ENCODE measurements around the gene PRR29.
A peak's percentile ranks its signal among the peaks of the same experiment; 100 is the strongest.
"Not testable (repeated sequence)": the region's sequence is repeated elsewhere in the genome, so short reads cannot be mapped to it uniquely, and the experiment has no call there.

PRR29 gene

DNA sequence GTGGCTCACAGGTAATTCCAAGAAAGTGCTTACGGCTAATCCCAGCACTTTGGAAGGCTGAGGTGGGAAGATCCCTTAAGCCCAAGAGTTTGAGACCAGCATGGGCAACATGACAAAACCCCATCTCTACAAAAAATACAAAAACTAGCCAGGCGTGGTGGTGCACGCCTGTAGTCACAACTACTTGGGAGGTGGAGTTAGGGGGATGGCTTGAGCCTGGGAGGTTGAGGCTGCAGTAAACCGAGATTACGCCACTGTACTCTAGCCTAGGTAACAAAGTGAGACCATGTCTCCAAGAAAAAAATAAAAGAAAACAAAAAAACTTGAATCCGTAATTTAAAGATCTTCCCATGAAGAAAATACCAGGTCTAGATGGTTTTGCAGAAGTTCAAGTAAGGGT is 17.3 kb downstream of the PRR29 start:
- no peak for DNase-seq (ENCODE audit: low read depth)

DNA sequence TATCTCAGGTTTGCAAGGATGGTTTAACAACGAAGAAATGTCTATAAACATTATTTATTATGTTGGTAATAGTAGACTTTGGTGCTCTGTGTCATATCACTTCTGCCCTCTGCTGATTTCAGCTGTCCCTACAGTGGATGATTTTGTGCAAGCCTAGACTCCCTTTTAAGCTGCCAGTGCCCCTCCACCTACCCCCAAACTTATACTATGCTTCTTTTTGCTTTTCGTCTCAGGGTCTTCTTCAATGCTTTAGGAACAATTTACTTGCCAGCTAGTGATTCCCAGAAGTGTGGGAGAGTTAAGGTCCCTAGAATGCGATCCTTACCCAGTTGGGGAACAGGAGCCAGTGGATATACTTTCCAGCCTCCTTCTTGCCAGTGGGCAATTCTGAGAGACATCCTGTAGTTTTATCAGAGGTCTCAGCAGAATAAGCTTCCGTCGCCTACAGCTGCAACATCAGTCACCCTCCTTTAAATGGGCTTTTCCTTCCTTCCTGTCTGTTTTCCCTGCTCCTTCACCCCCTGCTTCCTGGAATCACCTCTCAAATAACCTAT is 18.2 kb downstream of the PRR29 start:
- DNase-seq (ENCODE audit: low read depth), result no peak

DNA sequence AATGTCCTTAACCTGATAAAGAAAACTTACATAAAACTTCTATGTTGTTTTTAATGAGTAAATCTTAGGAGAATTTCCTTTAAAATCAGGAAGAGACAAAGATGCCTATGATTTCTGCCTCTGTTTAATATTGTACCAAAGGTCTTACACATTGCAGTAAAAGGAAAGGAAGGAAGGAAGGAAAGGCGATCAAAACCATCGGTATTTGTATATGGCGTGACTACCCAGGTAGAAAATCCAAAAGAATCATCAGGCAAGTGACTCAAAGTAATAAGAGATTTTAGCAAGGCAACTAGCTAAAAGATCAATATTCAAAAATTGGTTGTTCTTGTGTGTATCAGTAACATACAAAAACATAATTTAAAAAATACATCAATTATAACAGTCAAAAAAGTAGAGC is 18.8 kb downstream of the PRR29 start:
- no peak for DNase-seq (ENCODE audit: low read depth)

DNA sequence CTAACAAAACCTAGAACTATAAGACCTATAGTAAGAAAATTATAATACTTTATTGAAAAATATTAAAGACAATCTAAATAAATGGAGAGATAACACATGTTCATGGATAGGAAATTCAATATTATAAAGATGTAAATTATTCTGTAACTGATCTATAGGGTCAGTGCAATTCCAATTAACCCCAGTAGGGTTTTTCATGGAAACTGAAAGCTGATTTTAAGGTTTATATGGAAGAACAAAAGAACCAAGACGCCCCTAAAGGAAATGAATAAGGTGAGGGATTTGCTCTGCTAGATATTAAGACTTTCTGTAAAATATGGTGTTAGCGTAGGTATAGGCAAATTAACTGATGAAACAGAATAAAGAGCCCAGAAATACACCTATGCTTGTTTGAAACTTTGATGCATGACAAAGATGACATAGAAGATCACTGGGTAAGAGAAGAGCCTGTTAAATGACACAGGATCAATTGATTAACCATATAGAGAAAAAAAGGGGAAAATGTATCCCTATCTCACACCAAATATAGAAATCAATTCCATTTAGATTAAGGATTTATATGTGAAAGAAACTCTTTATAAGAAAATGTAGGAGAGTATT is 19.3 kb downstream of the PRR29 start:
- DNase-seq (ENCODE audit: low read depth), result no peak

DNA sequence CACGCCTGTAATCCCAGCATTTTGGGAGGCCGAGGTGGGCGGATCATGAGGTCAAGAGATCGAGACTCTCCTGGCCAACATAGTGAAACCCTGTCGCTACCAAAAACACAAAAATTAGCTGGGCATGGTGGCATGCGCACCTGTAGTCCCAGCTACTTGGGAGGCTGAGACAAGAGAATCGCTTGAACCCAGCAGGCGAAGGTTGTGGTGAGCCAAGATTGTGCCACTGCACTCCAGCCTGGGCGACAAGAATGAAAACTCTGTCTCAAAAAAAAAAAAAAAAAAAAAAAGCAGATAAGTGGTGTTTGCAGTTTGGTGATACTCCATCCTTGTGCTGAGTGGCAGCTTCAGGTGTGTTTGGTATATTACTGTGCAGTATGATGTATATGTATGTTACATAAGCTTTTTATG is 21.4 kb downstream of the PRR29 start:
- DNase-seq (ENCODE audit: low read depth), result not testable (repeated sequence)

DNA sequence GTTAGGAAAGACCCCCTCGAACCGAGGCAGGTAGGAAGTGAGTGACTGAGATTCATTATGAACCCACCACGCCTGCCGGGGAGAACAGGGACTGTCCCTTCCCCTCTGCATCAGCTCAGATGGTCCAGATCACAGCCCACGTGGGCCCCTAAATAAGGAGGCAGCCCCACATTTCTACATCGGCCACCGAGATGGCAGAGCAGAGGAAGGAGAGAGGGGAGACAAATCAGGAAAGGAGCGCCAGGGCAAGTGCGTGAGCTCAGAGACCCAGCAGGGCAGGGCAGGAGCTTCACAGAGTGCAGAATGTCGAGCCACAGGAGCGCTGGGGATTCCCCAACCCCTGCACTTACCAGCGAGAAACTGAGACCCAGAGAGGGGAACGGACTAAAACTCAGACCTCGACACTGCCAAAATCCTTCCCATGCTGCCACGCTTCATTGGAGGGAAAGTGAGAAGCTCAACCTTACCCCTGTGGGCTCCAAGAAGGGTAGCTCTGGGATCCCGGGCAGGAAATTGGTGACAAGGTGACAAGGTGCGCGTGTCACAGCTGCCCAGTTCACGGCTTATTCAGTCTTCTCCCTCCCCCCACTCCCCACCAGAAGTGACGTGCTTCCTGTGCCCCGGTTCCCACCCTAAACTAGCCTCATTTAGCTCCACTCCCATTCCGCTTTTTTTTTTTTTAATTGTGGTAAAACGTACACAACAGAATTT is 22.1 kb downstream of the PRR29 start, which contains the start of gene ICAM2:
Gene ICAM2 (minus strand): TSS at position 578 of the 711 bp plus-strand sequence. CDS start 13,942 bp downstream, outside the sequence.
- DNase-seq (ENCODE audit: low read depth), result peak; percentile 77

DNA sequence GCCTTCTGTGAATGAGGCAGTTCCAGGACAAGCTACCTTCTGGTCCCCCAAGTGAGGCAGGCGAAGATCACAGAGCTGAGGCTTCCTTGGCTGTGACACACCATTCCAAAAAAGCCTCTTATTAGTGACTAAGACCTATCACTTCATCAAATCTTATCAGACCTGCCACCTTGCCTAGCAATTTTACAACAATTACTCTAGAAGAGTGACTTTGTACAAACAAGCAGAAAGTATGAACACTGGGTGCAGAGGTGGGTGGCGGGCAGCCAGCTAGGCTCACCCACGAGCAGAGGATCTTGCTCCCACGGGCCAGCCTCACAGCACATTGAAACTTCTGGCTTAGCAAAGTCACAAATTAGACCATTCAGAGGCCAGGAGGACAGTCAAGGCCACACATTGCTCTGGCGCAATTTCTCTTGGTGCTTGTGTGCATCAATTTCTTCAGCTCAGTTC is 24.5 kb downstream of the PRR29 start:
- no peak for DNase-seq (ENCODE audit: low read depth)

DNA sequence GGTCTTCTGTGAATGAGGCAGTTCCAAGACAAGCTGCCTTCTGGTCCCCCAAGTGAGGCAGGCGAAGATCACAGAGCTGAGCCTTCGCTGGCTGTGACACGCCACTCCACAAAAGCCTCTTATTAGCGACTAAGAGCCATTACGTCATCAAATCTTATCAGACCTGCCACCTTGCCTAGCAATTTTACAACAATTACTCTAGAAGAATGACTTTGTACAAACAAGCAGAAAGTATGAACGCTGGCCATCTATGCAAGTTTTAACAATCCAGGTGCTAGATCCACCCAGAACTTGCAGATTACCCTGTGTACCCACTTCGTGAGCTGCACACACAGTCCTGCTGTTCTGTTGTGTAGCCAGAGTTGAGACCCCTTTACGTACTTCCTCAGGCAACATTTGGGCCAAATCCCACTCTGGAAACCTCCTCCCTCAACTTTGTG is 26.1 kb downstream of the PRR29 start:
- no peak for DNase-seq (ENCODE audit: low read depth)

DNA sequence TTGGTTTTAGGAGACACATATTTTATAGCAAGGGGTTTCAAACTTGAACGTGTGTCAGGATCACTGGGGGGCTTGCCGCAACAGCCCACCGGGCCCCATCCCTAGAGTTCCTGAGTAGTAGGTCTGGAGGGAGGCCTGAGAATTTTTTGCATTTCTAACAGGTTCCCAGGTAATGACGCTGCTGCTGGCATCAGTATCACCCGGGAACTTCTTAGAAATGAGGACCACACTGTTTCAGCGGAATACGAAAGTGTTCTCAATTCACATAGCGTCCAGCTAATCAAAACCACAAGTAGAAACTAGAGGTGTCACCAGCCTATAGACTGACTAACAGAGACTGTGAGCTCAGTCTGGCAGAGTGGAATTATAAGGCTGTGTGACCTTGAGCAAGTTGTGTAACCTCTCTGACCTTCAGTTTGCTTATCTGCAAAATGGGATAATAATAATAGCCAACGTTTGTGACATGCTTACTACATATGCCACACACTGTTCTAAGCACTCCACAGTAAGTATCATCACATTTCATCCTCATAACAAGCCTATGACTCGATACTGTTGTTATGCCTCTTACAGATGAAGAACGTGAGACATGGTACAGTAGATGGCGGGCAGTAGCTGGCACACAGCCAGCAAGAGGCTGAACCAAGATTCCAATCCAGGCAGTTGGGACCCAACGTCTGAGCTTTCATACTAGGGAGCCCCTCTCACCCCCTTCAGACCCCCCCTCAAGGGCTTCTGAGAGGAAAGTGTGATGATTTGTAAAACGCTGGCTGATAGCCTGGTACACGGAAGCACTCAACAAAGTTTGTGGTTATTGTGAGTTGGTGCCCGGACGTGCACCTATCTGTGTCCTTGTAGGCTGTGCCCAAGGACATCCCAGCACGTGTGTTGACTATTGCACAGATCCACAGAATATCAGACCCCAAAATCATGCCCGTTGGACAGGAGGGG is 26.9 kb downstream of the PRR29 start:
- DNase-seq (ENCODE audit: low read depth), result peak; percentile 27

DNA sequence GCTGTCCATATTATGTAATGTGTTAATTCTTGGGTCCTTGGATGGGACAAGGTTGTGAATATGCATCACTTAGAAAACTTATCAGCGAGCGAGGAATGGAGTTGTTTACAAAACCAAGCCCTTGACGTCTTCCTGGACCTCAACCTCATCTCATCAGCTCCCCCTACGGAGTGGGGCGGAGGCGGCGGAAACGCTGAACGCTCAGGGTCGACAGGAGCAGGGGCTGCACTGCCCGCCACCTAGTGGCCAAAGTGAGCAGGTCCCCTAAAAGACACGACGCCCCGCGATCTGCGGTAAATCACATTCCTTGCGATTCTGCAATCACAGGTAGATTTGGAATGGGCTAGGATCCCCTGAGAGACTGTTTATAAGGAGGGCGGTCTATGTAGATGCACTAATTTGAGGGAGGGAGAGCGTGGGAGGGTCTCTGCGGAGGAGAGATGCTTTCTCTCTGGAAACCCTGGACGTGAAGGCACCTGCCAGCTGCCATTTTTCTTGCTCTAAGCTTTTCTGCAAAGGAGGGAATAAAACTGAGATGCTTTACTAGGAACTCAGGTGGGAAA is 27.7 kb downstream of the PRR29 start:
- DNase-seq (ENCODE audit: low read depth), result peak; percentile 85

DNA sequence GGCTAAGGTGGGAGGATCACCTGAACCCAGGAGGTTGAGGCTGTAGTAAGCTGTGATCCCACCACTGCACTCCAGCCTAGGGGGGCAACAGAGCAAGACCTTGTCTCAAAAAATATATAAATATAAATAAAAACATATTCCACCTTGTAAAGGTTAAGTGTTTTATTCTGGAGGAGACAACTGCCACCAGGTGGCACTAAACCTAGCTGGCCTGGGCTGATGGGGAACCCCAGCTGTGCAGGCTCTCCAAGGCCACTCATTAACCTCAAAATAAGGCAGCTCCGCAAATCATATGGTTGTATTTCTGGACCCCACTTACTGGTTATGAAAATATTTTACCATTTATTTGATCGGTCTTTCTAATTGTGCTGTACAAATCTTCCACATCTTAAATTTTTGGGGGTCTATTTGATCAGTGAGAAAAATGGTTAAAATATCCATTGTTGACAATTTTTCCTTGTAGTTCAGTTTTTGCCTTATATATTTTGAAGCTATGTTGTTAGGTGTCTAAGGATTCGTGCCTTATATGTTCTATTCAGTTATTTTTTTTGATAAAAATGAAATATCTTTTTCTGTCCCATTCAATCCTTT is 30.8 kb downstream of the PRR29 start:
- peak; percentile 66 for DNase-seq (ENCODE audit: low read depth)

DNA sequence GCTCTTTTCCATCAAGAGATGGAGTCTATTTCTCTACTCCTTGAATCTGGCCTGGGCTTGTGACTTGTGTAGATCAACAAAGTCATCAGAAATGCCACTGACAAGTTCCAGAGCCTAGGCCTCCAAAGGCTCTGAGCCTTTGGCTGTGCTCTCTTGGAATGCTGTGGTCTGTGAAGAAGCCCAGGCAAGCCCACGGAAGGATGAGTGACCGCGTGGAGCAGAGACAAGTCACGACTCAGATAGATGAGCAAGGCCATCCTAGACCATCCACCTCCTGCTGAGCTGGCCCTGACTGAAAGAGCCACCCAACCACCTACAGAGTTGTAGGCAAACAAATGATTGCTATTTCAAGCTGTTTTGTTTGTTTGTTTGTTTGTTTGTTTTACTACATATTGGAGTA is 33.9 kb downstream of the PRR29 start:
- no peak for DNase-seq (ENCODE audit: low read depth)

DNA sequence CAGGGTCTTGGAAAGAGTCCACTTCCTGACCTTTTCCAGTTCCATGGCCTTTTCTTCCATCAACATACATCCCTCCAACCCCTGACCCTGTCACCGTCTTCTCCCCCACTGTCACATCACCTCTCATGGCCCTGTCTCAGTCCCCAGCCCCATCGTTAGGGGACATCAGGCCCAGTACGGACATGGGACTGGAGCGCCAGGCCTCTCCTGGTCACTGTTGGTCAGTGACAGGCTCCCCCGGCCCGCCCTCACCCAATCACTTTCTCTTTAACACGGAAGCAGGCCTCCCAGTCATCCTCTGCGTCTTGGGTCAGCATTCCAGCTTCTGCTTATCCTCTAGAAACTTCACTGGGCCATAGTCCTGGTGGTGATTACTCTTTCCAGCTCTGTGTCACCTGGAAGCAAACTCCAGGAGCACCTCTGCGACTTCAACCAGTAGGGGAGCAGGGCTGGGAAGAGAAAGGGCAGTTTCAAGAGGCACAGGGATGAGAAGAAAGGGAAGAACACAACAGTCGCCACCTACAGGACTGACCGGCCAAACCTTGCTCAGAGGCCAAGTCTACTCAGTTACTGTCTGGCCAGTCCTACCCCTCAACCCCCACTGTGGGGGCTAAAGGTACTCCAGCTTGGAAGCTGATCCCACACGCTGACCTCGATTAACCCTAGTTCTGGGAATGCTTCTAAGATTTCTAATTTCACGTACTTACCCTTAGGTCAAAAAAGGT is 38.2 kb downstream of the PRR29 start:
- DNase-seq (ENCODE audit: low read depth), result no peak

DNA sequence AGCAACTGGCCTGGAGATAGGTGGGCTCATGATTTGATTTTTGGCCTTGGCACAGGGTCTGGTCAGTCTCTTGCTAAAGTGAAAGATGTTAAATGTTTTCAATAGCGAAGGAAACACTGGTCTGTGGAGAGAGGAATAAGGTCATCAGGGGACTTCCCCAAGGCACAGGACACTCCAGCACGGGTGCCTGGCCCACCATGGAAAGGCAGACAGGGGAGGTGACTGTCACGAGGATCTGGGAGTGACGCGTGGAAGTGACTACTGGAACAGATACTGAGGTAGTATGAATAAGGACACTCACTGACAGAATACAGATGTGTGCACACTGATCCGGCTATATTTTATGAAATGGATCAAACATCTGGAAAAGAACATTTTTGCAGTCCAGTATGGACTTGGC is 39.0 kb downstream of the PRR29 start:
- no peak for DNase-seq (ENCODE audit: low read depth)

DNA sequence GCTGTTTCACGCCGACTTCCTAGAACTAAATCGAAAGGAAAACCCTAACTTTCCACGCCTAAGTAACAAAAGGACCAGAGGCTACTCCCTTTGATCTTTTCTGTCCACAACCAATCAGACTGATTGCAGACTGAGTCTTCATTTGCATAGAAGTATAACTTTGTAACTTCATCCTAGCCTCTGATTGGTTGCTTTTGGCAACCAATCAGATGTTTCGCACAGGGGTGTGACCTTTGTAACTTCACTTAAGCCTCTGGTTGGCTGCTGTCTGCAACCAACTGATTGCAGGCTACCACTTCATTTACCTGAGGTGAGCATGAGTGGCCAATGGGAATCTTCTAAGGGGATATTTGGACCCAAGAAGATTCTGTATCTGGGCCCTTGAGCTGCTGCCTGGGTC is 39.7 kb downstream of the PRR29 start:
- no peak for DNase-seq (ENCODE audit: low read depth)

DNA sequence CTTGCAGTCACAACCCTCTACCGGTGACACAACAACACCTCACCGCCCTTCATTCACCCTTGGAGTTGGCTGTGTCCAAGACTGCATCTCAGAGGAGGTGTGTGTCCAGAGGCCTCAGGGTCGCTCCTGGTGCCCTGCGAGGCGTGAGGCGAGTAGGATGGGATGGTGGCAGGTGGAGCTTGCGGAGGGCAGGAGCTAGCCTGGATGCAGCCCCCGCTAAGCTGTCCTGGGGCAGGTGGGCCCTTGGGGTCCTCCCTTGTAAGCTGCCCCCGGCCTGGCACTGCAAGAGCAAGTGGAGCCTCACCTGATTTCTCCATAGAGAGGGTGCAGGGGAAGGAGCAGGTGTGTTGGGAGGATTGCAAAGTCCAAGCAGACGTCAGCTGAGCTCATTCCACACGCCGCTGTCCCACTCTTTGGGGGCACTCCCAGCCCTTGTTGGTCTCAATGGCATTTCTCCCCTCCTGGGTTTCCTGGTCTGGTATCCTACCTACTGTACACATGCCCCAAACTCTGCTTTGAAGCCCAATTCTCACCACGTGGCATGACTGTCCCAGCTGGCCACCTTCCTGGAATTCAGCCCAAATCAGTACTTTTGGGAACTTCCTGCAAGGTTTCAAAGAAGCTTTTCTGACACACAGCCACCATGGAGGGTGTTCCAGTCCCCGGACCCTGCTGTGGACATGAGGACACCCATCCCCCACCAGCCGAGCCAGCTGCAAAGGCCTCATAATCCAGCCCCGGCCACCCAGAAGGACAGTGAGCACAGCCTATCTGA is 40.4 kb downstream of the PRR29 start:
- DNase-seq (ENCODE audit: low read depth), result no peak

DNA sequence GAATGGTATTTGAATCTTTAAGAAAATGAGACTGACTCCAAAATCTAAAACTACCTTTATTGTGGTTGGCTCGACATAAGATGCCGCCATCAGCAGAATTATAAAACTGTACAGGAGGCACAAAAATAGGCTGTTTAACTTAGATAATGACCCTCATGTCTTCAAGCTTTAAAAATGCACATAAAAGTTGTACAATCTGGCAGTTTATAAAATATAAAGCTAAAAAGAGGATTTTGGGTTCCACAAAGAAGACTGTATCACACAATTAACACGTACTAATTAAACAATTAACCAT is 40.9 kb downstream of the PRR29 start:
- DNase-seq (ENCODE audit: low read depth), result no peak

DNA sequence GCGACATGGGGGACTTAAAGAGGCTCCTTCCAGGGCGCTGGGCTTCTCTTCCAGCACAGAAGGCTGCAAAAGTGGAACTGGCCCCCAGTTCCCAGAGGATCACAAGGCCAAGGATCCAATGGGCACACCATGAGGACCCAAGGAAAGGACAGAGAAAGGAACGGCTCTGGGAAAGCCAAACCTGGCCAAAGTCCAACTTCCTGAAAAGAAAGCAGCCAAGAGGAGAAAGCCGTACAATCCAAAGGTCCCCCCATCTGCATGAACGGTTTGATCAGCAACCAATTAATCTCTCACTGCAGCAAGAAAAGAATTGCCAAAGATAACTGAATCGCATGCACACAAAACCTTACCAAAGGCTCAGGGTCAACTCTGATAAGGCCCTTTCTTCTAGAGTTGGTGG is 42.1 kb downstream of the PRR29 start:
- no peak for DNase-seq (ENCODE audit: low read depth)

DNA sequence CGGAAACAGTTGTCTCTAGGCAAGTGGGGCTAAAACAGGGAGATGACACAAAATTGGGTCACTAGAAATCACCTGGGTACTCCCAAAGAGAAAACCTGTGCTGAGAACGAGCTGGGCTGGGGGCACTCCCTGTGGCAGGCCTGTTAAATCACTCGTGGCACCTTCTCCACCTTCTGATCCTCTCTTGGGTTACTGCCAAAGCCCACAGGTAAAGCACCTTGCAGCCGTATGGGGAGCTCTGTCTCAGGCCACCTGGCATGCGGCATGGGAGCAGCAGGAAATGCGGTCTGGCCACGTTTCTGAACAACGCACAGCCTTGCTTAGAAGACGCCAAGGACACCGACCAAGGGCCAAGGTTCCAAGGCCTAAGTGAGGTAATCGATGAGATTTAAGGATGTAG is 43.8 kb downstream of the PRR29 start:
- DNase-seq (ENCODE audit: low read depth), result no peak
